Mesenteric fat pad (tissue), 1 donor: ENCODE measurements around the gene CD96. TPM values are rescaled to one million over a fixed set of nuclear protein-coding genes. Genes with fewer than 3 reads are reported as not detected.

Experiments used
- total RNA-seq: library from RNA; stranded (reverse); fragmentation: NEBNext Ultra II Directional; extraction: Animal tissue kit (Norgen Biotek cat#: 25700); gene quantifications from one replicate; pipeline ENCODE4 v1.2.1, GENCODE V29; 2021
- donor health status: DM: yes; HTN: yes; CAD: no.

The CD96 gene
- total RNA-seq, 1 donor from 2014 or later: 6.9 TPM

Other genes starting within 250 kb of the CD96 start
- gene ZBED2, start 53.1 kb downstream of the CD96 start, total RNA-seq: not detected
- gene PLCXD2, start 132.5 kb downstream of the CD96 start, total RNA-seq: 0.64 TPM